Measurements from ENCODE around the gene PDE12. TPM values are rescaled to one million over a fixed set of nuclear protein-coding genes. Genes with fewer than 3 reads are reported as not detected.

The PDE12 gene
- total RNA-seq, 1 donor from 2014 or later: 15.4 TPM

GRCh38 chr3:57556459-57557084 is 498 bp downstream of the PDE12 start:
- H3K27me3 Mint-ChIP-seq: no peaks in the 10 kb centered on the region
- H3K4me1 Mint-ChIP-seq (ENCODE audit: low read depth): peaks cover 14% of the 10 kb centered on the region
- H3K27ac Mint-ChIP-seq: peak overlapping the region; percentile 99
- peak; percentile 15 for DNase-seq (ENCODE audit: low spot score, unreplicated experiment)
- peaks cover 7% of the 10 kb centered on the region for H3K36me3 Mint-ChIP-seq (ENCODE audit: insufficient read depth)
- no peaks in the 10 kb centered on the region for H3K9me3 Mint-ChIP-seq (ENCODE audit: low read depth)
- peak overlapping the region; percentile 91 for H3K4me3 Mint-ChIP-seq (ENCODE audit: low read depth)
- no peak for TF ChIP-seq CTCF (IDR thresholded peaks at IDR 0.05; ENCODE audit: unreplicated experiment)

- H3K27me3 Mint-ChIP-seq: no peaks in the 10 kb centered on the region
- no peak for DNase-seq (ENCODE audit: low spot score, unreplicated experiment)
- H3K27ac Mint-ChIP-seq: peak overlapping the region; percentile 94
These were observed 1.0 kb downstream of the PDE12 start for GRCh38 chr3:57557085-57557537.

GRCh38 chr3:57559526-57559925 is 3.5 kb downstream of the PDE12 start:
- Mint-ChIP-seq H3K36me3 (ENCODE audit: insufficient read depth) (peaks cover 10% of the 10 kb centered on the region), H3K4me3 (ENCODE audit: low read depth) (no peak overlapping the region), H3K4me1 (ENCODE audit: low read depth) (peaks cover 14% of the 10 kb centered on the region), H3K27me3 (no peaks in the 10 kb centered on the region), H3K9me3 (ENCODE audit: low read depth) (no peaks in the 10 kb centered on the region), H3K27ac (peak overlapping the region; percentile 49)
- no peak for TF ChIP-seq CTCF (IDR thresholded peaks at IDR 0.05; ENCODE audit: unreplicated experiment)
- DNase-seq (ENCODE audit: low spot score, unreplicated experiment): no peak

More at GRCh38 chr3:57557085-57557537, 1.0 kb downstream of the PDE12 start:
- TF ChIP-seq CTCF (IDR thresholded peaks at IDR 0.05; ENCODE audit: unreplicated experiment): no peak
- Mint-ChIP-seq H3K9me3 (ENCODE audit: low read depth) (no peaks in the 10 kb centered on the region), H3K36me3 (ENCODE audit: insufficient read depth) (peaks cover 7% of the 10 kb centered on the region), H3K4me3 (ENCODE audit: low read depth) (peak overlapping the region; percentile 91), H3K4me1 (ENCODE audit: low read depth) (peaks cover 14% of the 10 kb centered on the region)

- no peak for TF ChIP-seq CTCF (IDR thresholded peaks at IDR 0.05; ENCODE audit: unreplicated experiment)
- Mint-ChIP-seq H3K27ac (peak overlapping the region; percentile 88), H3K4me3 (ENCODE audit: low read depth) (no peak overlapping the region), H3K9me3 (ENCODE audit: low read depth) (no peaks in the 10 kb centered on the region), H3K36me3 (ENCODE audit: insufficient read depth) (peaks cover 23% of the 10 kb centered on the region), H3K27me3 (no peaks in the 10 kb centered on the region), H3K4me1 (ENCODE audit: low read depth) (no peaks in the 10 kb centered on the region)
- DNase-seq (ENCODE audit: low spot score, unreplicated experiment): no peak
These were observed 13.9 kb downstream of the PDE12 start for GRCh38 chr3:57569859-57570450.

- peaks cover 2% of the 10 kb centered on the region for H3K4me1 Mint-ChIP-seq (ENCODE audit: low read depth)
- no peak for DNase-seq (ENCODE audit: low spot score, unreplicated experiment)
- no peak for TF ChIP-seq CTCF (IDR thresholded peaks at IDR 0.05; ENCODE audit: unreplicated experiment)
- H3K9me3 Mint-ChIP-seq (ENCODE audit: low read depth): no peaks in the 10 kb centered on the region
- peaks cover 30% of the 10 kb centered on the region for H3K36me3 Mint-ChIP-seq (ENCODE audit: insufficient read depth)
- no peak overlapping the region for H3K4me3 Mint-ChIP-seq (ENCODE audit: low read depth)
- H3K27ac Mint-ChIP-seq: no peak overlapping the region
- H3K27me3 Mint-ChIP-seq: no peaks in the 10 kb centered on the region
These were observed 14.8 kb downstream of the PDE12 start for GRCh38 chr3:57570878-57571277.

All from progenitor cell of endocrine pancreas (in vitro differentiated cells).